EL (cell line): Measurements from ENCODE around the gene SOCS6.
"Not testable (repeated sequence)": the region's sequence is repeated elsewhere in the genome, so short reads cannot be mapped to it uniquely, and the experiment has no call there.

Experiments
- DNase-seq: peaks from one replicate; pipeline ENCODE4 v3.0.0-alpha.2; 2016

Gene SOCS6, protein sequence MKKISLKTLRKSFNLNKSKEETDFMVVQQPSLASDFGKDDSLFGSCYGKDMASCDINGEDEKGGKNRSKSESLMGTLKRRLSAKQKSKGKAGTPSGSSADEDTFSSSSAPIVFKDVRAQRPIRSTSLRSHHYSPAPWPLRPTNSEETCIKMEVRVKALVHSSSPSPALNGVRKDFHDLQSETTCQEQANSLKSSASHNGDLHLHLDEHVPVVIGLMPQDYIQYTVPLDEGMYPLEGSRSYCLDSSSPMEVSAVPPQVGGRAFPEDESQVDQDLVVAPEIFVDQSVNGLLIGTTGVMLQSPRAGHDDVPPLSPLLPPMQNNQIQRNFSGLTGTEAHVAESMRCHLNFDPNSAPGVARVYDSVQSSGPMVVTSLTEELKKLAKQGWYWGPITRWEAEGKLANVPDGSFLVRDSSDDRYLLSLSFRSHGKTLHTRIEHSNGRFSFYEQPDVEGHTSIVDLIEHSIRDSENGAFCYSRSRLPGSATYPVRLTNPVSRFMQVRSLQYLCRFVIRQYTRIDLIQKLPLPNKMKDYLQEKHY

DNA sequence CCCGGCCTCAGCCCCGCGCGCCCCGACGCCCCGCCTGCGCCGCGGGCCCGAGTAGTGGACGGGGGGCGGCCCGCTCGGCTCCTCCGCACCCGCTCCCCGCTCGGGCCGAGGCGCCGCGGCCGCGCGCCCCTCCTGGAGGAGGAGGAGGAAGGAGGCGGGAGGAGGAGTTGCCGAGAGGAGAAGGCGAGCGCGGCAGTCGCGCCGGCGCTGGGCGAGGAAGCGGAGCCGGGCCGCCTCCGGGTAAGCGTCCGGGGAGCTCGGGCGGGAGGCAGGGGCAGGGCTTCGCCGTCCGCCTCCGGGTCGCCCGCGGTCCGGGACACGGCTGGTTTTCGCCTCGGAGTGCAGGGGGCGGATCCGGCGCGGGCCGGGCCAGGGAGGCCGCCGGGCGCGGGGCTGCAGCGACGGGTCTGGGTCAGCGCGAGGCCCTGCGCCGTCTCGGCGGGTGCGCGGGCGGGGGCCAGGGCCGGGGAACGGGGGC lies at the start of gene SOCS6:
Gene SOCS6 (plus strand): TSS at position 195 of the 478 bp plus-strand sequence. CDS start 35,624 bp downstream, outside the sequence.
- DNase-seq = peak; percentile 73

DNA sequence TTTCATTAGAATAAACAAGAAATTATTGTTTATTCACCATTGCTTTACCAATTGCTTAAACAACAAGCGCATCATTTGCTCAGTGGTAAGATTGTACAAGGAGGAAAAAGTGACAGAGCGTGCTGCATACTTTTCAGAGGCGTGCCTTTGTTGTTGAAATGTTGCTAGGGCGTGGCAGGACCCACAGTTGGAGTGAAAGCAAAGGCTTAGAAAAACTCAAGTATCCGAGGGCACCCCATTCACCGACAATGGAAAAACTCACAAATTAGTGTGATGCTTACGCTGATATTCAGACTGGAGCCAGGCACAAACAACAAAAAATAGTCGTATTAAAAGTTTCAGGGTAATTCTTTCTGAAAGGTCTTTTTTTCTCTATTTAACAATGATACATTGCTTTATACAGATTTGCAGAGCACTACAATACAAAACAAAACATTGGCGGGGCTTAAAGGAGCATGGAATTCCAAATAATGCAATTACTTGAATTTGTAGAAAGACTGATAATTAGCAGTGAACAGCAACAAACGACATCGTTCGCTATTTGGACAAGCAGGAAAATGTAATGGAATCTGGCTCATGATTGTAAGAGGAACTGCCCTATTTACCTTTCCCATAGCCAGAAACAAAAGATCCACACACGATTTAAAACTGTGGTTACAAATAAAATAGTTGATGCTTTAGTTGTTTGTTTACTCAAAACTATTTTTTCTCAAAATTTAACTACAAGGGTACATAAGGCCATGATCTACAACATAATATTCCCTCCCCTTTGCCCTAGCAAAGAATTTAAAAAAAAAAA lies 45.5 kb upstream of the SOCS6 start:
- no peak for DNase-seq

DNA sequence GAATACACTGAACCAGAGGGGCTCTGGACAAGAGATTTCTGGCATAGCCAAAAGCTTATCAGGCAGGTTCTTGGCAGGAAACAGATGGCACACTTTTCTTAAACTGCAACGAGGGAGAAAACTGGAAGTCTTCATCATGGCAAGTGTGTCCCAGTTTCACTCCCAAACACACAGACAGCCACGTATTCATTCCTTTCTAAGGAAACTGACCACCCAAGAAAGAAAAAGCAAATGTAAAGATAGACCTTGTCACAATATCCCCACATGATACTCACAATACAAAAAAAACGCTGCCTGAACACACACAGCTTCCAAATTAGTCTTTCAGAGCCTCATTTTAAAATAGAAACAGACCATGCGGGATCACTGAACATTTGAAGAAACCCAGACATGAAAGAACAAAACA lies 42.8 kb upstream of the SOCS6 start:
- DNase-seq = no peak

DNA sequence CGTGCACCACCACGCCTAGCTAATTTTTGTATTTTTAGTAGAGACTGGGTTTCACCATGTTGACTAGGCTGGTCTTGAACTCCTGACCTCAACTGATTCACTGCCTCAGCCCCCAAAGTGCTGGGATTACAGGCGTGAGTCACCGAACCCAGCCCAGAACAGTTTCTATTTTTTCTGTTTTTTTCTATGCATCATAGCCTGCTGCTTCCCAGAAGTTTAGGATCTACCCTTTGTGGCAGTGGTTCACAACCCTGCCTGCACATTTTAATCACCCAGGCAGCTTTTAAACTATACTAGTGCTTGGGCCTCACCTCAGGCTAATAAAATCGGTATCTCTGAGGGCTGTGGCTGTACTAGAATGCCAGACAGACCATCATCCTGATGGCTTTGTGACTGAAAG lies 39.7 kb upstream of the SOCS6 start:
- peak; percentile 64 for DNase-seq

DNA sequence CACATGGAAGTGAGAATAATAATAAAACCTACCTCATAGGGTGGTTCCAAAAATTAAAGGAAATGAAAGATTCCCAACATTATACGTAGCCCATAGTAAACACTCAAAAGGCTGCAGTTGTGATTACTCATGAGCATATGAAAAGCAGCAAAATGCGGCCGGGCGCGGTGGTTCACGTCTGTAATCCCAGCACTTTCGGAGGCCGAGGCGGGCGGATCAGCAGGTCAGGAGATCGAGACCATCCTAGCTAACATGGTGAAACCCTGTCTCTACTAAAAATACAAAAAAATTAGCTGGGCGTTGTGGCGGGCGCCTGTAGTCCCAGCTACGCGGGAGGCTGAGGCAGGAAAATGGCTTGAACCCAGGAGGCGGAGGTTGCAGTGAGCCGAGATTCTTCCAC lies 39.0 kb upstream of the SOCS6 start:
- not testable (repeated sequence) for DNase-seq

DNA sequence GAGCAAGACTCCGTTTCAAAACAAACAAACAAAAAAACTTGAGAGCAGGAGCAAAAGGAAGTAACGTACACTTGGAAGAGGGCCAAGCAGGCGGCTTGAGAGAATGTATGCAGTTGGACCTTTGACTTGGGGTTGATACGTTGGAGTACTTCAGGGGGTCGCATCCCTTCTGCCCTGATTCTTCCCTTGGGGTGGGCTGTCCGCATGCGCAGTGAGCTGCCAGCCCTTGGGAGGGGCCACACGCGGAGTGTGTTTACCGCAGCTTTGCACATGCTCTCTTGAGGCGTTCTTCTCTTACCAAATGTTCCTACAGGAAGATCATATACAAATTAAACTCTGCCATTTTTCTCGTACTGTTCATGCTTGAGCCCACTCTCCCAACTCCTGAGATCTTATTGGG lies 38.1 kb upstream of the SOCS6 start:
- no peak for DNase-seq

DNA sequence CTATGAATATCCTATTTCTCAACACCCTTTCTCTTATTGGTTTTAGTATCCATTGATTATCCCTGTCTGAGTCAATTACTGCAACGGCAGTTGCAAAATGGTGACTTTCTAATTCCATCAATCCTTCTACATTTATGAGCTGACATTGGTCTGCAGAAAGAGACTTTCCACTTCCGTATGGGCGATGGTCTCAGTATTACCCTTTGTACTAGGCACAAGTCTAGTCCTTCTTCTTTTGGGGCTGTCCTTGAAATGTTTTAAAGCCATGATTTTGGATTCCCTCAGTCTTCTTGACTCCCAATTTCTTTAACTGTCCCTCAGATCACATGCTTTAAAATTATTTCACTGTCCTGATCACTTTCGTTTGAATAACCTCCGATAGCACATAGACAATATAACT lies 32.7 kb upstream of the SOCS6 start:
- no peak for DNase-seq

DNA sequence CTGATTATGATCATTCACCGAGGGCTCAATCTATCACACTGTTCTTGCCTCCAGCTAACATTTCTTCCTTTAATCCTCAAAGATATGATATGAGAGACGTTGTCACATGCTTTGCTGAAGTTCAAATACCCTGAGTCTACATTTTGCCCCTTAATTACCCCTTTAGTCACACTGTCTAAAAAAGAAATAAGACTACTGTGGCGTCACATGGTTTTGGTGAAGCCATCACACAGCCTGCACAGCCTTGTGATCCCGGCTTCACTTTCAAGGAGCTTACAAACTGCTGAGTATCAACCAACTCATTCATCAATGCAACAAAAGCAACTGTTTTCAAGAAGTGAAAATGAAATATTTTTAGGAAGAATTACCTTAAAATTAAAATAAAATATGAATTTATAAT lies 31.9 kb upstream of the SOCS6 start:
- DNase-seq = no peak

DNA sequence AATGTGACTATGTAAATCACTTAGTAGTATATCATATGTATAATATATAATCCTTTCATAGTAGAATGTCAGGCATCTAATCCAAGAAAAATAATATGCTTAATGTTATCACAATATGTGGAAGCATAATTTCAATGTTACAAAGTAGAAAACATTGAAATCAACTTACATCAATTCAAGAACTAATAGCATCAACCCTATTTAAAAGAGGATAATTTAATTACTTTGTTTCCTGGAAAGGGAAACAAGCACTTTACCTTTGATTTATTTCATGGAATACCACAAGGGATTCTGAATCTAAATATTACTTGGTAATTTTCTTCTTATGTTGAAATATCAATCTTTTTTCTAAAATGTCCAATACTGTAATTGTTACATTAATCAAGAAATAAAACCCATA lies 30.6 kb upstream of the SOCS6 start:
- DNase-seq = no peak

DNA sequence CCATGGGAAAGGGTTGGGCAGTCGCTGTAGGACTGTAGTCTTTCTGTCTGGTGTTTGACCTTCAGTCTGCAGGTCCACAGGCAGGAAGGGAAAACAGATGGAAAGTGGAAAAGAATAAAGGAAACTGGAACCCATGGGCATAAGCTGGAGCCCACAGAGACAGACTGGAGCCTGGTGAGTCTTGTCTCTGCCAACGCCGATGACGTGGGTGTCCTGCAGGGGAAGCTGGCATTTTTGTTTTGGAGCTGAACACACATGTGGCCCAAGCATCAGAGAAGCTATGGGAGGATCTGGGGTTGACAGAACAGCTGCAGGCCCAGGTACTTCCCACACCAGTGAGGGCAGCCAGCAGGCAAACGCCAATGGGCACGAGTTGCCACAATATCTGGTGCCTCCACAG lies 28.2 kb upstream of the SOCS6 start:
- no peak for DNase-seq

DNA sequence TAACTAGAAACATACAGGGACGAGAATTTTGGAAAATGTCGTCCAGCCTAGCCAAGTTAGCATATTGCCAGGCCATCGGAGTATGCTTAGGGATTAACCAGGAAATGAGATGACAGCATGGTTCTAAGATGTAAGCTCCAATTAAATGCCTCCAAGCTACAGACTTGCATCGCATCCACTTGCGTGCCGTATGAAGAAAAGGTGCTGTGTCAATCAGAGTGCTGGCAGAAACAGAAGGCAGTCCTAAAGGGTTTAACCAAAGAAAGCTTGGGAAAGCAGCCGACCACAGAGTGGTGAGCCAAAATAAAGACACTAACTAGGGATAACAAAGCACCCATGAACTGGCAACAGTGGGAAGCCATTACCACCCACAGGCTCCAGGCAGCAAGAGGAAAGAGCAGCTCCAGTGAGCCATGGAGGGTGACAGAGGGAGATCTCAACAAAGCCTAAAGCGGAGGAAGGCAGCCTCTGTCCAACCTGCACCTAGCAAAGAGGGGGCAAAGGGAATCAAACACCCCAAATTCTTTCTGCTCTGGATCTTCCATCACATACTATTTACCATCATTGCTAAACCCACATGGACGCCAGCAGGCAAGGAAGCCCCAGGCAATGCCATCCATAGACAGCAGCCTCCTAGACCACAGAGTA lies 27.6 kb upstream of the SOCS6 start:
- DNase-seq = no peak

DNA sequence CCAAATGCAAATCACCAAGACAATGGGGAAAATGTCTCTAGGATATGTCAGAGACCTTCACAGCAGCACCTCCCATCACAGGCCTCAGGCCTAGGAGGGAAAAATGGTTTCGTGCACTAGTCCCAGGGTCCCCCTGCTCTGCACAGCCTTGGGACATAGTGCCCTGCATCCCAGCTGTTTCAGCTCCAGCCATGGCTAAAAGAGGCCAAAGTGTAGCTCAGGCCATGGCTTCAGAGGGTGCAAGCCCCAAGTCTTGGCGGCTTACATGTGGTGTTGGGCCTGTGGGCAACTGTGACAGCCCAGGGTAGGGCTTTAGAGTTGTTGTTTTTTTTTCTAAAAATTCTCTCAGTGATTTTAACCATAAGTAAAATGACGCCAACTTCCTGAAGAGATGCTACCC lies 25.5 kb upstream of the SOCS6 start:
- no peak for DNase-seq

DNA sequence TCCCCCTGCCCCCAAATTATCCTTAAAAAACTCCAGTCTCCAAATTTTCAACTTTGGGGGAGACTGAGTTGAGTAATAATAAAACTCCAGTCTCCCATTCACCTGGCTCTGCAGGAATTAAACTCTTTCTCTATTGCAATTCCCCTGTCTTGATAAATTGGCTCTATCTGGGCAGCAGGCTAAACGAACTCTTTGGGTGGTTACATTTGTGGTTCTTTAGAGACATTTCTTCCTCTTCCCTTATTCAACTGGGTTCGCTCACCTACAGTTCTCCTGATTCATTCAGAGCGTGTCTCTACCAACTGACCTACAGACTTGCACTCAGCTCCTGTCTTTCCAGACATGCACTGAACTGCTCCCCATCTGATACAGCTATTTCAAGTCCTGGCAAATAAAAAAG lies 17.1 kb upstream of the SOCS6 start:
- no peak for DNase-seq

DNA sequence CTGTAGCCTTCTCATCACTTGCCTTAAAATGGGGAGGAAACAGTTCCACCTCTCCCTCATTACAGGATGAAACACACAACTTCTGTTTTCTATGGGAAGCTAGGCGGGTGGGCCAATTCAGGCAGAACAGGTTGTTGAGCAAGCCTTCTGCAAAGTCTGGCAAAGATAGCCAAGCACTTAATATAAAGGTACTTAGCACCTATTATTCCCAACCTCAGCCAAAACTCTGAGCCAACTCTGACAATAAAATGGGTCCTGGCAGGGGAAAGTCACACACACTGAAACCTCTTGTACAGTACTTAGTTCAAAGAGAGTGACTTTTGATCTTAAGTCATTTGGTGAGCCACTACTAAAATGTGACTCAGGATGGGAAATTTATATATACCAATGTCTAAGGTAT lies 15.8 kb upstream of the SOCS6 start:
- DNase-seq = no peak

DNA sequence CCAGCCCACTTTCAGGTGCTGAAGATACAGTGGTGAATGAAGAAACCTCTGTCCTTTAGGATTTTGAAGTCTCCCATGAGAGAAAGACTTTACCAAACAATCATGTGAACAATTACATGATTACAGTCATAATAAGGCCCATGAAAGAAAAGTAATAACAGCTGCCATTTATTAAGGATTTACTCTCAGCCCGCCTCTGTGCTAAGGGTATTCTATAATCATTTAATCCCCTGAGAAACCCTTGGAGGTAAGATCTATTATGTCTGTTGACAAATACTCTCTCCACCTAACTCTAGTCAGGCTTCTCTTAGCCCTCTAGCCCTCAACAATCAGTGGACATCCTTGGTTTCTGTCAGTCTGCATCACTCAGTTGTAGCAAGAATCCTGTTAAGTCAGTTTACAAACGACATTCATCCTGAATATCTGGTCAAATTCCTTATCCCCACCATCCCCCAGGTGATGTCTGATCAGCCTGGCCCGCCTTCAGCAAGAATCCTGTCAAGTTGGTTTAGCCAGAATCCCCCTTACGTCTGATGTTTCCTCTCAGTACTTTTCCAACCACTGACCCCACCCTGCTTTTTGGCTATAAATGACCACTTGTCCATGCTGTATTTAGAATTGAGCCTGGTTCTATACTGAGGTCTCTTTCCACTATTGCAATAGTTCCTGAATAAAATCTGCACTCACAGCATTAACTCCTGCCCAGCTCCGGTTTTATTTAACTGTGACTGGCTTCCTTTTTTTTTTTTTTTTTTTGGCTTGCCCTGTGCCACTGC lies 12.2 kb upstream of the SOCS6 start:
- no peak for DNase-seq

DNA sequence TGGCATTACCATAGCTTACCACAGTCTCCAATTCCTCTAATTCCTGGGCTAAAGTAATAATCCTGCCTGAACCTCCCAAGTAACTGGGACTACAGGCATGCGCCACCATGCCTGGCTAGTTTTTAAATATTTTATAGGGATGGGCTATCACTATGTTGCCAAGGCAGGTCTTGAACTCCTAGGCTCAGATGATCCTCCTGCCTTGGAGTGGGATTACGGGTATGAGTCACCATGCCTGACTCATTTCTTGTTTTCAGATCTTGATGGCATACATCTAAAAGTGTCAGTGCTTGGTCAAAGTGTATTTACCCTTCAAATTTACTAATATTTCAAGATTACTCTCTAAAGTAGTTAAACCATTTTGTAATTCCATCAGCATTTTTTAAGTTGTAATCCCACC lies 9.4 kb upstream of the SOCS6 start:
- DNase-seq = peak; percentile 44

DNA sequence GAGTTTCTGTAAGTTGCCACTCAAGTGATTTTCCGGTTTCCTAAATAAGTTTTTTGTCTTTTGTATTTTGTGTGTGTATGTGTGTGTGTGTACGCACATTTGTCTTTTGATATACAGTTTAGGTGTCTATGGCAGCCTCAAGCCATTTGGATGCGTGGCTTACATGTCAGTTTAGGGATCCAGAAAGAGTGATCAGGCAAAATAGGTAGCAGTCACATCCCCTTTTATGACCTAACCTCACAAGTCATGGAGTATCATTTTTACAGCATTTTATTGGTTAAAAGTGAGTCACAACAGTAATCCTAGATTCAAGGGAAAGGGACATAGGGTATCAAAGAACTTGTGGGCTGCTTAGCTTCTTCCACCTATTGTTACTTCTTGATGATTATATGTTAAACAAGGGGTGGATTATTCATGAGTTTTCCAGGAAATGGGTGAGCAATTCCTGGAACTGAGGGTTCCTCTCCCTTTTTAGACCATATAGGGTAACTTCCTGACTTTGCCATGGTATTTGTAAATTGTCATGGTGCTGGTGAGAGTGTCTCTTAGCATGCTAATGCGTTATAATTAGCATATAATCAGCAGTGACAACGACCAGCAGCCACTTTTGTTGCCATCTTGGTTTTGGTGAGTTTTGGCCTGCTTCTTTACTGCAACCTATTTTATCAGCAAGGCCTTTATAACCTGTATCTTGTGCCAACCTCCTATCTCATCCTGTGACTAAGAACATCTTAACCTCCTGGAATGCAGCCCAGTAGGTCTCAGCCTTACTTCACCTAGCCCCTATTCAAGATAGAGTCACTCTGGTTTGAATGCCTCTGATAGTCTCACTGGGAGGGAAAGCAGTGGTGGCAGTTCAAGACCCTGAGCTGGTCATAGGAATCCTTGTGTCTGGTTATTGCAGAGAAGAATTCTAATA lies 8.6 kb upstream of the SOCS6 start:
- peak; percentile 46 for DNase-seq

DNA sequence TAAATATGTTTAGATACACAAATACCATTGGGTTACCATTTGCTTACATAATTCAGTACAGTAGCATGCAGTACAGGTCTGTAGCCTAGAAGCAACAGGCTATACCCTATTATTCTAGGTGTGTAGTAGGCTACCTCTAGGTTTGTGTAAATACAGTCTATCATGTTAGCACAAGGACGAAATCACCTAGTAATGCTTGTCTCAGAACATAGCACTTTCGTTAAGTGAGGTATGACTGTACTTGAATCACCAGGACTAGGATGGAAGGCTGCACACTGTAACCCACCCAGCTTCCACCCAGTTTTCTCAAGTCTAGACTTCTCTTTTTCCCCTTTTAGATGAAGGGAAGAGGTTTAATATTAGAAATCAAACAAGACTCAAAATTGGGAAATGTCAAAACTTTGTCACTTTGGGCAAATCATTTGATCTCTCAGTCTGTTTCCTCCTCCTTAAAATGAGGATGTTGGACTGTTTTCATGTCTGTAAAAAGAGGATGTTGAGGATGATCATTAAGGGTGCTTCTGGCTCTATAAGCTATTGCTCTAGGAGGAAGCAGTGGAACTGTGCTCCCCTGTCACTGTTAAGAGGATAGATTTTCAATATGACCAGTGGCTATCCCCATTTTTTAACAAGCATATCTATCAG lies 3.7 kb upstream of the SOCS6 start:
- no peak for DNase-seq

DNA sequence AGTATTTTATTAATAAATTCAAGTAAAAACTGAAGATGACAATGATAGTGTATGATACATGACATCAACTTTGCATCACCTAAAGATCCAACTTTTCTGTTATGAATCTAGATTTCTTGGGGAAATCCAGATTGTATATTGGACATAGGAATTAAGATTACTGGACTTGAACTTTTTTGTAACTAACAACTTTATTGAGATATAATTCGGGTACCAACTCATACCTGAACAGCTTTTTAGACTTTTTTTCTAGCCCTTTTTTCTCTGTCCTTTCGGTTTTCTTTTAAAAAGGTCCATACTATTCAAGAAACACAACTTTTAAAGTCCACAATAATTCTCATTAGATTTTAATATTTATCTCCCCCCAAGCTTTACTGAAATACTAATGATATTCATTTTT lies 1.1 kb upstream of the SOCS6 start:
- DNase-seq = no peak

DNA sequence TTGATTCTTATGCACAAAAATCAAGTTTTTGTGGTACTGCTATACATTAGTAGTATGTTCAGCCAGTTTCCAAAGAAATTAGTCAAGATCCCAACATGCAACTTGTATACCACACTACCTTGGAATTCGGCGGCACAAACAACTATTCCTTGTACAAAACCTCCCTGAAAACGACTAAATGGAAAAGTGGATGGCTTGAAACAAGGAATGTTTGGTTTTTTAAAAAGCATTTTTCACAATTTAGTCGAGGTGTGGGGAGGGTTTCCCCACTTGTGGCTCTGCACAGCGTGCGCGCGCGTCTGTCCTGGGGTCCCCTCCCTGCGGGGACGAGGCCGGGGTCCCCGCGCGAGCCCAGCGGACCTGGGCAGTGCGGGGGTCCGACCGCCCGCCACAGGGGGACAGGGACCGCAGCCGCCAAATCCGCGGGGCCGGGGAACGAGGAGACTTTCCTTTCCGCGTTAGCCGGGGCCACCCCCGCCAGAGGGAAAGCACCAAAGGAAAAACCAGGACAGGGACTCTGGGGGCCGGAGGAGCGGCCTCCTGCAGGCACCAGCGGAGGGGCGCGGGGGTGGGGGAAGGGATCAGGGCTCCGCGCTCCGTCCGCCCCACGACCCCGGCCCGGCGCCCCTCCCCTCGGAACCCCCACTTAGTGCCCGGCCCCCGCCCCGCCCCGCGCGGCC lies 534 bp upstream of the SOCS6 start:
- peak; percentile 55 for DNase-seq
